Stimulated activated CD4-positive, alpha-beta T cell treated with anti-CD3 and anti-CD28 coated beads, TNF-alpha, amount 100 ng/mL, for 24 hours (primary cell): Measurements from ENCODE around the gene FN1.
"Not testable (repeated sequence)": the region's sequence is repeated elsewhere in the genome, so short reads cannot be mapped to it uniquely, and the experiment has no call there.

ENCODE experiments used
- DNase-seq, 3 experiments: peaks; one replicate each; pipeline ENCODE4 v3.0.0-alpha.2; 2020; ENCODE audit warnings: low read depth in 3 of 3

The FN1 gene

DNA sequence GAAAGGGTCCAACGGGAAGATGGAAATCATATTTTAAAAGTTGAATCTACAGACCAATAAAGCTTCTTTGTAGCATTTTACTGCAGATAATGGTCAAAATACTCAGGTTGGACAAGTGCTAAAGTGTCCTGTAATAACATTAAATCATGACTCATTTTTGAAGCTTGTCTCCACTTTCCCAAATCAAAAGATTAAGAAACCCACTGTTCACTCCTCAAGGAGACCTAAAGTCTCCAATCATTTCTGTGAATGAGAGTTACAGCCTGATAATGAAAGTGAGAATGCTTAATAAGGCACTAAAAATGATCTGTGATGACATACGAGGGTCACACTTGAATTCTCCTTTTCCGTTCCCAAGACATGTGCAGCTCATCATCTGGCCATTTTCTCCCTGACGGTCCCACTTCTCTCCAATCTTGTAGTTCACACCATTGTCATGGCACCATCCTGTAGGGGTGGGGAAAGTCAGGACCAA is 70.6 kb downstream of the FN1 start:
- DNase-seq, result no peak

DNA sequence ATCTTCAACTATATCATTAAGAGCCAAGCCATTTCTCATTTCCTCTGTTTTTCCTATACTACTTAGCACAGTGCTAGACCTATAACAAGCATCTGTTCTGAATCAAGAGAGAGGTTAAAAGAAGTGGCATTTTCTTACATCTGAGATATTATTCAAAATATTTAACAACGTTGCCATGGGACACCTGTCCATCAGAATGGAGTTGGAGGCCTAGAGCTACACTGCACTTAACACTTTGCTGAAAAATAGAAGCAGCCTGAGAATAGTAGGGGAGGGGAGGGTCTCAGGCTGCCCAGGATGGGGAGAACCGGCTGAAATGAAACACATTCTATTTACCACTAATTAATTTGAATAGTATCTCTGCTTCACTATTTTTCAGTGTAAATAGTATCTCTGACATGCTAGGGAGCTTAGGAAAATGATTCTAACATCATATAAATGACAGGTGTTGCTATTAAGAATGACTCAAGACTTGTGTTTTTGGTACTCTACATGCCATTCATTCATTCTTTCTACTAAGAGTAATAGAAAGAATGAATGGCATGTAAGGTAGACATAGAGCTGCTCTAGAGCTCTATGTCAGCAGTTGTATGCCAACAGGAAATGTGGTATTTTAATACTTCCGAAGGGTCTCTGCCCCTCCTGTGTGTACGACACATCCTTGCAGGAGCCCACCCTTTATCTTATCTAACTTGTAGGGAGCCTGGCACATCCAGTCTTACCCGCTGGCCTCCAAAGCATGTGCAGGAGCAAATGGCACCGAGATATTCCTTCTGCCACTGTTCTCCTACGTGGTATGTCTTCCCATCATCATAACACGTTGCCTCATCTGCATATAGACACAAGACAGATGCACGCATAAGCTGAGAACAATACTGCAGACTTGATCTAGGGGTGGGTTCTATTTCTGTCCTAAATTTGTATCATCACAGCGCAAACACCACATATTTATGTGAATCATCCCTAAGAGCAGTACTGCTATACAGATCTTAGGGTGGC is 71.4 kb downstream of the FN1 start:
- no peak for DNase-seq

DNA sequence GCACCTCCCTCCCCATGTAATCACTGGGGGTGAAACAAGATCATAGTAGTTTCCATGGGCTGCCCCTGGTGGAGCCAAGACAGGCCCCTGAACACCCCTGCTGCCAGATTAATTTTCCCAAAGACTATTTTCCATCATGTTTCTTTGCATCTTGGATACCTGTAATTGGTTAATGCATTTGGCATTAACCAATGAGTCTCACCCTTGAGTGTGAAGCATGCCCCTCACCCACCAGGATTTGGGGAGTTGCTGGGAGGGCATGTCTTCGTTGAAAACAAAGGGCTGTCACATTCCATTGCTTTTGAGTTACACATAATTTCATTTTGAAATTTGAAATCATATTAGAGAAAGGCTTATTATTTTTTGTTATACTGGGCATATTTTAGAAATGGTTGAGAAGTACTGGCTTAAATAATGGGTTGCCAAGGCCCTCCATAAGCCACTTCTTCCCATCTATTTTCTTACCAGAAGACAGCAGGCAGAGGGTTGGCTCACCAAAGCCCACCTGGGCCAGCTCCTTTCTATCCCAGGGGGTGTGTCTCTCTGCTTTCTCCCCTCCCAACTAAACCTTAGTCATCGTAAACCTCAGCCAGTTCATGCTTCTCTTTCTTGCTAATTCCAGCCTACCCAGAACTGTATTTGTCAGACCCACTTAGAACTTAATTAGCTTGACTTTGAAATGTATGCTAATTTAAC is 72.3 kb downstream of the FN1 start:
- DNase-seq, result no peak

DNA sequence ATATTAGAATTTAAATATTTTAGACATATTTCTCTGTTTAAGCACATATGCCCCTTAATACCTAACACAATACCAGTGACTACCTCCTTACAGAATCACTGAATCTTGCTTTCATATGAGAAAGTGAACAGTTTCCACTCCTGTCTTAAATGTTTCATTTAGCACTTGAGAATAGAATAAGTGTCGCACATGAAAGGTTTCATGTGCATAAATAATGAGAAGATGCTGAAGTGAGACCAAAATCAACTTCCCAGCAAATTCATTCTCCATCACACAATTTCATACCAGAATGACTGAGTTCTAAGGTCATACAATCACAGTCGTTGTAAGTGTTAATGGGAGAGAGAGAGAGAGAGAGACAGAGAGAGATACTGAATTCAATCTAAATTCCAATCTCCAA is 72.8 kb downstream of the FN1 start:
- no peak for DNase-seq

DNA sequence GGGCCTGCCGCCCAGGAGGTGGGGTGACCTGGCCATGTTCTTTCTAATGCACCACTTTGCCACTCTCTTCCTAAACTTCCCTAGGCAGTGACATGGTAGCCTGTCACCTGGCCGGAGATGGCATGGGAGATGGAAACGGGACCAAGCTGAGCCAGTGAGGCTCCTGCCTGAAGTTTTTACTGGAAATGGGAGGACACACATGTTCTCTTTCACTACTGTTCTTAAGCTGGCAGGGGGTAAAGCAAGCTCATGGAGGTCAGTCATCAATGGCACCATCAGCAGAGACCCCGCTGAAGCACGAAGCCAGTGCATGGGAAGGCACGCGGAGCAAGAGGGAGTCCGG is 73.3 kb downstream of the FN1 start:
- no peak for DNase-seq

DNA sequence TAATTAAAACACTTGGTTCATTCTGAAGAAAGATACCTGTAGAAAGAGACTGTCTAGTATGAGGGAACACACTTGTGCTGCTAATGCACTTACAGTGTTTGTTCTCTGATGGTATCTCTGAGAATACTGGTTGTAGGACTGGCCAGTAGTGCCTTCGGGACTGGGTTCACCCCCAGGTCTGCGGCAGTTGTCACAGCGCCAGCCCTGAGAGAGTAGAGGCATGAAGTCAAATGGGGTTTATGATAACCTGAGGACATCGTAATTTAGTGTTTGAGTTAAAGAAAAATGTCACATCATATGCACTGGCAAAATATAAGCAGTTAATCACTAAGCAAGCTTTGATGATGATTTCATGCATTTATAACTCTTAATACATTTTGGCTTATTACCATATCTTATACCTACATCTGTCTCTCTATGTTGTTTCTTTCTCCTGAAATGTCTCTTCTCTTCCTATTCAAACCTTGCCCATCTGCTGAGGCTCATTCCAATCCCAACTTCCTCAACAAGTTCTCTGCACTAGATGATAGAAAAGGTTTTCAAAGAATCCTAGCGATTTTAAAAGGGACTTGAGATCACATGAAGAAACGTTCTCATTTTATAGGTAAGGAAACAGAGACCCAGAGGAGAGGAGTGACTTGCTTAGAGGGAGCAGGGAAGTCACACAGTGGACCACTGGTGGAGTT is 73.8 kb downstream of the FN1 start:
- no peak for DNase-seq

DNA sequence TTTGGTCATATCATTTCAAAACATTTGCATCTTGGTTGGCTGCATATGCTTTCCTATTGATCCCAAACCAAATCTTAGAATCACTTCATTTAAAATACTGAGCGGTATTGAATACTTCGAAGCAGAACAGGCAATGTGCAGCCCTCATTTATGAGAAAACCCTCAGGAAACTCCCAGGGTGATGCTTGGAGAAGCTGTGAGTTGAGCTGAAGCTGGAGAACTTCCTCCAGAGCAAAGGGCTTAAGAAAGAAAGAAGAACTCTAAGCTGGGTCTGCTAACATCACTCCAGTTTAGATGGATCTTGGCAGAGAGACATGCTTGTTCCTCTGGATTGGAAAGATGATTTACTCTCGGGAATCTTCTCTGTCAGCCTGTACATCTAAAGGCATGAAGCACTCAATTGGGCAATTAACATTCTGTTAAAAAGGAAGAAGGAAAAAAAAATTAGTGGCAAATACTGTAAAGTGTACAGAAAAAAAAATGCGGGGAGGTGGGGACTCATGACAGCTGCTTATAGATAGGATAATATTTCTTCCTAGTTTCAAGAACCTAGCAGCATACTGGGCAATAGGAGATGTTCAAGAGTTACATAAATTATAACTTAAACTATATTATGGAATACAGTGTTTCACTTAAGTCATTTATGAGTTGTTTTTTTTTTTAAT is 74.5 kb downstream of the FN1 start:
- DNase-seq, result no peak

DNA sequence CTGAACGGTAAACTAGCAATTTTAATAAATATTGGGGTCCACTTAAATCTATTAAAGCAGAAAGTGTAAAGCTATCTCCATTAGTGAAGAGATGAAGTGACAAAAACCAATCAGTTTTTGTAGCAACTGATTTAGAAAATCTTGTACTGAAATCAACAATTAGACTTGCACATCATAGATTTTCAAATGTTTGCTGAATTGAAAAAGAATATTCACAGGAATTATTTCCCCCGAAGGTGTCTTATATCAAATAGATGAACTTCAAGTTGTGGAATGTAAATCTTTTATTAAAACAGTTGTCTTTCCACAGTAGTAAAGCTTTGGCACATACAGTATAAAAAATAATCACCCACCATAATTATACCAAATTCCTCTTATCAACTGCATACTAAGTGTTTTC is 75.3 kb downstream of the FN1 start:
- no peak for DNase-seq

DNA sequence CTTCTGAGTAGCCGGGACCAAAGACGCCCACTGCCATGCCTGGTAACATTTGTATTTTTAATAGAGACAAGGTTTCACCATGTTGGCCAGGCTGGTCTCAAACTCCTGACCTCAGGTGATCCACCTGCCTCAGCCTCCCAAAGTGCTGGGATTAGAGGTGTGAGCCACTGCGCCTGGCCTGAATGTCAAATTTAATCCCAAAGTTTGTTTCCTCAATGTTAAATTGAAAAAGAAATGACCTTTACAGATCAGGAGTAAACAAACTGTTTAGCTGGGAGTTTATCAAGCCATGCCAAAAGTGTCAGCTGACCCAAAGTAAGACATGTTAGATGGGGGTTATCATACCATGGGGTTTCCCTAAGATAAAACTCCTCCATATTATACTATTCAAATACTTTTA is 75.8 kb downstream of the FN1 start:
- not testable (repeated sequence) for DNase-seq

DNA sequence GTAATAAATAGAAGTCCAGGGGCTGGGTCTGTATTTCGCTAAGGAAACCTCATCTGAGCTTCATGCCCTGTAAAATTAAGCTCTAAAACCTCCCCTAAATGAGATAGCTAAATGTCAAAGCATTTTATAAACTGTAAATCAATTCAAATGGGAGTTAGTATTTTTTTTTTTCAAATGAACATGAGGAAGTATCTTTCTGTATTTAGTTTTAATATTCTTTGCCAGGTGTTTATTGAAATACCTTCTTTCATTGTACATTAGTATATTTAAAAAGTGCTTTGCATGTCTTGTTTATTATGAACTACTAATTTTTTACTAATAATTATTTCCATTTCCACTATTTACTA is 76.3 kb downstream of the FN1 start:
- DNase-seq, result no peak

DNA sequence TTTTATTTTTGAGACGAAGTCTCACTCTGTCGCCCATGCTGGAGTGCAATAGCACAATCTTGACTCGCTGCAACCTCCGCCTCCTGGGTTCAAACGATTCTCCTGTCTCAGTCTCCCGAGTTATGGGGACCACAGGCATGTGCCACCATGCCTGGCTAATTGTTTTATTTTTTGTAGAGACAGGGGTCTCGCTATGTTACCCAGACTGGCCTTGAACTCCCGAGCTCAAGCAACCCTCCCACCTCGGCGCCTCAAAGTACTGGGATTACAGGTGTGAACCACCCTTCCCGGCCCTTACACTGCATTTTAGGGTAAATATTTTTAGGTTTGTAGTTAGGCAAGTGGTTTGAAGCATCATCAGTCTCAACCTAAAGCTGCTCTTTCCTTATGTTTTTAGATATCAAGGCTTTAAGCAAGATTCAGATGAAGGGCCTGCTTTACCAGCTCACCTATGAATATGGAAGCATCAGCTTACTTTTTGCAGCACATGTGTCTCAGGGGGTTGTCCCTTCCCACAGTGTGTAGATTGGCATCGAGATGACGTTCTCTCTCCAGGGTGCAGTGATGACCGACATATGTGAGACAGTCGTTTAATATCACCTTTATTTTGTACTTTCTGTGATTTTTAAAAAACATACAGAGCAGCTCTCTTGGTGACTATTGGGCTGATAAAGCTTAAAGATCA is 76.8 kb downstream of the FN1 start:
- DNase-seq, result no peak

DNA sequence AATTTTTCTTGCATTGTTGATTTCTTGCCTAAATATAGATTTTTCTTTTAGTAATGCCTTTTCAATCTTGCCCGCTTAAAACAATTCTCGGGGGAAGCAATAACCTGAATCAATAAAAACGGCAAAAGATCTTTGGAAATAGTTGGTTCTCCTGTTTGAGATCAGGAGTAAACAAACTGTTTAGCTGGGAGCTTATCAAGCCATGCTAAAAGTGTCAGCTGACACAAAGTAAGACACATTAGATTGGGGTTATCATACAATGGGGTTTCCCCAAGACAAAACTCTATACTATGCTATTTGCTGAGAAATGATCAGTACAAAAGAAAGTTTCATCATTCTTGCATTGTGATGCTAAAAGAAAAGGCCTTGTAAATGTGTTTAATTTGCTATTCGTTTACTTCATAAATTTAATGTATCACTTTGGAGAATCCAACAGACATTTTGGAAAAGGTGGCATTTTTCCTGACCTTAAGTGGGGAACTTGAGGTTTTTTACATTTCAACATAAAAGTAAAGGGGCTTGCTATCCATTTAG is 77.5 kb downstream of the FN1 start:
- no peak for DNase-seq

DNA sequence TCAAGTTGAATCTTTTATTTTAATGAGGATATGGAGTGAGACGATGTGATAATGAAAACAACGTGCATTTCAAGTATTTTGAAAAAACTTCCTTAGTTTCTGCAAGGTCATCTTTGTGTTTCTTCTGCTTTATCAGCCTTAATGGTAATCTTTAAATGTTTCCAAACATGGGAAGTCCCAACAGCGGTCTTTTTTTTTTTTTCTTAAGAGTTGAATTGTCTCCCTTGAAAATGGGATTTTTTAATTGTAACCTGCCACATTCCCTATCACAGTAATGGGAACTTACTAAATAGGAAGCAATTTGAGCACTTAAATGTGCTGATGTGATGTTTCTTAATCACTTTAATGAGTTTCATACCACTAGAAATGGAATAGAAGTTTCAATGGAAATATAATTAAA is 78.2 kb downstream of the FN1 start:
- DNase-seq, result no peak

DNA sequence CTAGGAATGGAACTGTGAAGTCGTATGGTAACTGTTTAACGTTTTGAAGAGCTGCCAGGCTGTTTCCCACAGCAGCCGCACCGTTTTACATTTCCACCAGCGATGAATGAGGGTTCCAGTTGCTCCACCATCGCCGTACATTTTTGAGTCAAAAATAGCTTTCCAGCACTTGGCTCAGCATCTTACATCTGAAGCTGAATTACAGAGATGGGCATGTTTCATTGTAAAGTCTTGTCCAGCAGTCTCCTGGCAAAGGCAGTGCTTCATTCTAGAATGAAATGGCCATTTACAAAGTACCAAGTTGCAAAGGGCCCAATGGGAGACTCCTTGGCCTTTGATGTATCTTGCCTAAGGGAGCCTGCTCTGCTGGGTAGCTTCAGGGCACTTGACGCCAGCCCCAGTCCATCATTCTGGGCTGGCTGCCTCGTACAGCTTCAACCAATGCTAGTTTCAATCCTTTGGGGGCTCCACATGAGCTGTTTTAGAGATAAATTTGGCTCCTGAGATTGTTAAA is 78.9 kb downstream of the FN1 start:
- DNase-seq, result no peak

DNA sequence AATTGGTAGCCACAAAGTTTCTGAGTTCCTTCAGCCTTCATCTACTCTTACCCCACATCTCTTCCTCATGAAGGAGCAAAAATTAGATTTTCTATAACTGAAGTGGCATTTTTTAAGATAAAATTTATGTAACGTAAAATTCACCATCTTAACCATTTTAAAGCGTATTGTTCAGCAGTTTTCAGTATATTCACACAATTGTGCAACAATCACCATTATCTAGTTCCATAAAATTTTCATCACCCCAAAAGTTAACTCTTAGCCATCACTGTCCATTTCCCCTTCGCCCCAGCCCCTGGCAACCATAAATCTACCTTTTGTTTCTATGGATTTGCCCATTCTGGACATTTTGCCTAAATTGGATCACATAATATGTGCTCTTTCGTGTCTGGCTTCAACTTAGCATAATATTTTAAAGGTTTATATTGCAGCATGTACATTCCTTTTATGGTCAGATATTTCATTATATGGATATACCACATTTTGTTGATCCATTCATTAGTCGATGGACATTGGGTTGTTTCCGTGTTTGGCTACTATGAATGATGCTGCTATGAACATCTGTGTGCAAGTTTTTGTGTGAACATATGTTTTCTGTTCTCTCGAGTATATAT is 79.4 kb downstream of the FN1 start:
- DNase-seq, result no peak

DNA sequence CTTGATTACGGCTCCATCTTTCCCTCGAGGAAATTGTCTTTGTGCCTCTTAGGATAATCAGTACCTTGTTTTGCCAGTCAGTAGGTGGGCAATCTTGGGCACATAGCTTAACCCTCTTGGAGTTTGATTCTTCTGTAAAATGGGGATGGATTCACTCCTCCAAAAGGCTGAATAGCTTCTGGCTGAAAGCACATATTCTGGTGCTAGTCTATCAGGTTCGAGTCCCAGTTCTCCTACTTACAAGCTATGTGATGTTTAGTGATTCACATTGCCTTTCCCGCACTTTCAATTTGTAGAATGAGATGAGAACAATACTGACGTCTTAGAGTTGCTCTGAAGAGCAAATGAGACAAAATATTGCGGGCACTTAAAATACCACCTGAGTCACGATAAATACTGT is 80.1 kb downstream of the FN1 start:
- no peak for DNase-seq

DNA sequence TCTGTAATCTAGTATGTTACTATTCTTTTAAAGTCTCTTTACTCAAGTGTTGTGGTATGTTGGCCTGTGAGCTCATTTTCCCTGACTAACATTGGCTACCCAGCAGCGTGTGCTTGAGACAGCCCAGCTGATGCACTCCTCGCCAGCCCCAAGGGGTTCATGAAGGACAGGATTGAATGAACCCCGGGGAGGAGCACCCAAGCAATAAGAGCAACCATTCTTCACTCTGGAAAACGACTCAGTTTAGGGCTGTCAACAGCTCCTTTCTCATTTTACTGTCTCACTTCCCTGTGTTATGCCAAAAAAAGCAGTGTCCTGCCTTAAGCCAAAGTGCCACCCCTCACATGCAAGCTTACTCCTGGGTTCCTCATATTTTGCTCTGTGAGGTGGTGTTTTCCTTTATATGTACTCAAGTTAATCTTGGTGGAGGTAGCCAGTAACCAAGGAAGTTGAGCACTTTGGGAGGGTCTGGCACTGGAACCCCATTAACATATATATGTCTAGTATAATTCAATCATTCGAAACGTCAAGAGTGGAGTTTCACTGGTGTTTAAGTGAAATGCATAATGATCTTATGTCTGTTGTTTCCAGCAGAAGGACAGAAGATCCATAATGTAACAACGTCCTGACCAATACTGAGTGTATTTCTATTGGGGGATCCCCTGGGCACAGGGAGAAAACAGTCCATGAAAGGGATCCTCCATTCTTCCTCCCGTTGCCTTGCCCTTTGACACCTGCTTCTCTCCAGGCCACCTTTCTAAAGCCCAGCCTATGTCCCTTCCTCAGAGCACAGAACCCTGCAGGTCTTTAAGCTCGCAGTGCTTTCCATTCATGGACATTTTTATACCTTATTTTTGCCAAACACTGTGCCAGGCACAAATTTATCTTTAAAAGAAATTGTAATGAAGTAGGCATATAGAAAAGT is 80.8 kb downstream of the FN1 start:
- no peak for DNase-seq

DNA sequence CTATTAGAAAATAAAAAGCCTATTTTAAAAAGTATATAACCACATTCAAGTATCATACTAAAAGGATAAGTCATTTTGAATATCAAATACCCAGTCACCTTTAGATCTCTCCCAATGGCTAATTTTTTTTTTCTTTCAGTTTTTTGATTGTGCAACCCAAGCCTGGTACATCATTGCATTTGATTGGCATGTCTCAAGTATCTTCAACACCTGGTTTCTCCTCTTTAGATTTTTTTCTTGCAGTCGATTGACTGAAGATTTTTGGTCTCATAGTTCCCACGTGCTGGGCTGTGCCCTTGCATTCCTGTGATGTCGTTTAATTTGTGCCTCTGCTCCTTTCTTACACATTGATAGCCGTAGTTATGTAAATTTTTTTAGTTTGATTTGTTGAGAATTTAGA is 83.3 kb downstream of the FN1 start:
- no peak for DNase-seq

DNA sequence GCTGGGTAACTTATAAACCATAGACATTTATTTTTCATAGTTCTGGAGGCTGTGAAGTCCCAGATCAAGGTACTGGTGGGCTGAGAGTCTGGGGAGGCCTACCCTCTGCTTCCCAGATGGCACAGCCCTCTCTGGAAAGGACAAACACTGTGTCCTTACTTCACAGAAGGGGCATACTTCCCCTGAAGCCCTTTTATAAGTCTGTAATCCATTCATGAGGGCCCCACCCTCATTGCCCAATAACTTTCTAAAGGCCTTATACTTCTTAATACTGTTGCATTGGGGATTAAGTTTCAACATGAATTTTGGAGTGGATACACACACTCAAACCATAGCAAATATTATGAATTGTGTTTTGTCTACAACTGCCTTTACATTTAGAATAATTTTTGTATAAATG is 88.0 kb downstream of the FN1 start:
- no peak for DNase-seq
